PFSK-1 (cell line): ENCODE data around the gene VWF.

ENCODE experiments used
- TAF1 ChIP-seq: IDR thresholded peaks from 2 replicates; pipeline ENCODE4 v1.6.1; 2012; ENCODE audit warnings: low read length, control low read depth, borderline replicate concordance; ENCODE audit not compliant: insufficient read depth
- TF ChIP-seq, protein P1 (sequence below), 2 experiments: IDR thresholded peaks; 2 replicates each; pipeline versions ENCODE4 v1.6.1 to v1.8.0; 2011 to 2012; ENCODE audit warnings: low read depth in 2 of 2, low read length in 2 of 2, control low read depth in 1 of 2, inconsistent platforms in 1 of 2, mild to moderate bottlenecking in 1 of 2, moderate library complexity in 1 of 2; ENCODE audit not compliant: insufficient read depth in 1 of 2

GRCh38 chr12:5987573-5987972 lies 136.9 kb downstream of the VWF start:
- TF ChIP-seq TAF1: no peak
- TF ChIP-seq, protein P1, sequence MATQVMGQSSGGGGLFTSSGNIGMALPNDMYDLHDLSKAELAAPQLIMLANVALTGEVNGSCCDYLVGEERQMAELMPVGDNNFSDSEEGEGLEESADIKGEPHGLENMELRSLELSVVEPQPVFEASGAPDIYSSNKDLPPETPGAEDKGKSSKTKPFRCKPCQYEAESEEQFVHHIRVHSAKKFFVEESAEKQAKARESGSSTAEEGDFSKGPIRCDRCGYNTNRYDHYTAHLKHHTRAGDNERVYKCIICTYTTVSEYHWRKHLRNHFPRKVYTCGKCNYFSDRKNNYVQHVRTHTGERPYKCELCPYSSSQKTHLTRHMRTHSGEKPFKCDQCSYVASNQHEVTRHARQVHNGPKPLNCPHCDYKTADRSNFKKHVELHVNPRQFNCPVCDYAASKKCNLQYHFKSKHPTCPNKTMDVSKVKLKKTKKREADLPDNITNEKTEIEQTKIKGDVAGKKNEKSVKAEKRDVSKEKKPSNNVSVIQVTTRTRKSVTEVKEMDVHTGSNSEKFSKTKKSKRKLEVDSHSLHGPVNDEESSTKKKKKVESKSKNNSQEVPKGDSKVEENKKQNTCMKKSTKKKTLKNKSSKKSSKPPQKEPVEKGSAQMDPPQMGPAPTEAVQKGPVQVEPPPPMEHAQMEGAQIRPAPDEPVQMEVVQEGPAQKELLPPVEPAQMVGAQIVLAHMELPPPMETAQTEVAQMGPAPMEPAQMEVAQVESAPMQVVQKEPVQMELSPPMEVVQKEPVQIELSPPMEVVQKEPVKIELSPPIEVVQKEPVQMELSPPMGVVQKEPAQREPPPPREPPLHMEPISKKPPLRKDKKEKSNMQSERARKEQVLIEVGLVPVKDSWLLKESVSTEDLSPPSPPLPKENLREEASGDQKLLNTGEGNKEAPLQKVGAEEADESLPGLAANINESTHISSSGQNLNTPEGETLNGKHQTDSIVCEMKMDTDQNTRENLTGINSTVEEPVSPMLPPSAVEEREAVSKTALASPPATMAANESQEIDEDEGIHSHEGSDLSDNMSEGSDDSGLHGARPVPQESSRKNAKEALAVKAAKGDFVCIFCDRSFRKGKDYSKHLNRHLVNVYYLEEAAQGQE (IDR thresholded peaks at IDR 0.05; ENCODE audit: insufficient read depth in 1 of 2, low read depth in 2 of 2, low read length in 2 of 2): no peak
